MM.1S (cell line): ENCODE measurements around the gene PDGFD.

ENCODE experiments used
- EZH2 ChIP-seq: fragments of 300-600 bp; sonication (generic); optimal IDR thresholded peaks from 2 replicates; pipeline ENCODE3; 2017; ENCODE audit warnings: low read depth, mild to moderate bottlenecking, antibody characterized with exemption, low read length, mixed read lengths
- EZH2phosphoT487 ChIP-seq: fragments of 300-600 bp; sonication (generic); IDR thresholded peaks from 2 replicates; pipeline ENCODE4 v1.6.1; 2018; ENCODE audit warnings: antibody characterized with exemption, low read length
- TF ChIP-seq, protein P1 (sequence below): fragments of 300-600 bp; sonication (generic); IDR thresholded peaks from 2 replicates; pipeline ENCODE4 v1.5.1; 2016; ENCODE audit warnings: antibody characterized with exemption, low read length, mixed read lengths

DNA sequence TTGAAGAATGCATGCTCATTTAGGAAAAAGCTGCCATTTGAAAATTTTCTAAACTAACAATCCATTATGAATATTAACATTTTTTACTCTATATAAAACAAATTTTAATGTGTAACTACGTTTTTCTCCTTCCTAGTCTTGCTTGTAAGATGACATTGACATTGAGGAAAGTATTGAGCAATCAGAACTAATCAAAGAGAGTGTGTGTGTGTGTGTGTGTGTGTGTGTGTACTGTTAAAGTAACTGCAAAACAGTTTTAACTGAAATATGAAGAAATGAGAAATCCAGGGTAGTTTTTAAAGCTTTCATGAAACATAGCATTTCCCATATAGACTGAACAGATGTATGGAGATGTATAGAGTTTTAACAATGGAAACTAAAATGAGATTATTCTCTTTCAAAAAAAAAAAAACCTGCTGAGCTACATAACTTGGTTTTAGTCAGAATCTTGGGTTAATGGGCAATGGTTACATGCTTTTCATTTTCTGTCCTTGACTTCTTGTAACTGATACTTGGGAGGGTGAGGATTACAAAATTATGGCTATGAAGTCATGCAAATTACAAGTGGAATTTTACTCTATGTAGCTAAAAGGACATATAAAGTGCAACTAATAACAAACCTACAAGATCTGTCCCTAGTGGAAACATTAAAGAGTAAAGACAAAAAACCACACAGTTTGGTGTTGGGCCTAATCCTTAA lies 2.0 kb downstream of the PDGFD start:
- TF ChIP-seq, protein P1, sequence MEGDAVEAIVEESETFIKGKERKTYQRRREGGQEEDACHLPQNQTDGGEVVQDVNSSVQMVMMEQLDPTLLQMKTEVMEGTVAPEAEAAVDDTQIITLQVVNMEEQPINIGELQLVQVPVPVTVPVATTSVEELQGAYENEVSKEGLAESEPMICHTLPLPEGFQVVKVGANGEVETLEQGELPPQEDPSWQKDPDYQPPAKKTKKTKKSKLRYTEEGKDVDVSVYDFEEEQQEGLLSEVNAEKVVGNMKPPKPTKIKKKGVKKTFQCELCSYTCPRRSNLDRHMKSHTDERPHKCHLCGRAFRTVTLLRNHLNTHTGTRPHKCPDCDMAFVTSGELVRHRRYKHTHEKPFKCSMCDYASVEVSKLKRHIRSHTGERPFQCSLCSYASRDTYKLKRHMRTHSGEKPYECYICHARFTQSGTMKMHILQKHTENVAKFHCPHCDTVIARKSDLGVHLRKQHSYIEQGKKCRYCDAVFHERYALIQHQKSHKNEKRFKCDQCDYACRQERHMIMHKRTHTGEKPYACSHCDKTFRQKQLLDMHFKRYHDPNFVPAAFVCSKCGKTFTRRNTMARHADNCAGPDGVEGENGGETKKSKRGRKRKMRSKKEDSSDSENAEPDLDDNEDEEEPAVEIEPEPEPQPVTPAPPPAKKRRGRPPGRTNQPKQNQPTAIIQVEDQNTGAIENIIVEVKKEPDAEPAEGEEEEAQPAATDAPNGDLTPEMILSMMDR = no peak
- TF ChIP-seq EZH2phosphoT487 (no peak), EZH2 (no peak)
